Fibroblast of lung (primary cell): ENCODE data around the gene RAMAC. TPM values are rescaled to one million over a fixed set of nuclear protein-coding genes. Genes with fewer than 3 reads are reported as not detected.

ENCODE experiments used
- DNase-seq, 2 donors: peaks; one replicate each; pipeline versions ENCODE4 v3.0.0 to v3.0.0-alpha.2; 2010; ENCODE audit warnings: low read depth in 2 of 2
- H2AFZ ChIP-seq: 2 replicates; pipeline ENCODE4 v1.5.1; 2012; ENCODE audit warnings: low read length, control low read depth, inconsistent platforms
- H3K27ac ChIP-seq: 2 replicates; pipeline ENCODE4 v1.5.1; 2011; ENCODE audit warnings: low read length, control low read depth; ENCODE audit not compliant: insufficient read depth
- H3K27me3 ChIP-seq: 2 replicates; pipeline ENCODE4 v1.5.1; 2011; ENCODE audit warnings: mild to moderate bottlenecking, low read length; ENCODE audit not compliant: control insufficient read depth, insufficient read depth
- H3K36me3 ChIP-seq: 2 replicates; pipeline ENCODE4 v1.5.1; 2011; ENCODE audit warnings: low read length; ENCODE audit not compliant: control insufficient read depth, insufficient read depth
- H3K4me1 ChIP-seq: 2 replicates; pipeline ENCODE4 v1.5.1; 2011; ENCODE audit warnings: low read length; ENCODE audit not compliant: control insufficient read depth, insufficient read depth; ENCODE audit errors: extremely low read depth
- H3K4me2 ChIP-seq: 2 replicates; pipeline ENCODE4 v1.5.1; 2011; ENCODE audit warnings: low read length, control low read depth; ENCODE audit not compliant: insufficient read depth; ENCODE audit errors: extremely low read depth
- H3K4me3 ChIP-seq, 4 experiments: fragments of 200-600 bp in 1 of 4; sonication (generic) in 1 of 4; replicated peaks in 1 of 4; 2 replicates each; pipeline ENCODE4 v1.5.1; 2011 to 2016; ENCODE audit warnings: low read length in 4 of 4, low read depth in 3 of 4, mild to moderate bottlenecking in 3 of 4, control low read depth in 2 of 4, inconsistent platforms in 1 of 4, mixed read lengths in 1 of 4; ENCODE audit not compliant: insufficient read depth in 1 of 4; ENCODE audit errors: control extremely low read depth in 1 of 4
- H3K79me2 ChIP-seq: 2 replicates; pipeline ENCODE4 v1.5.1; 2012; ENCODE audit warnings: mild to moderate bottlenecking, low read length, inconsistent platforms; ENCODE audit not compliant: control insufficient read depth, insufficient read depth
- H3K9ac ChIP-seq: 2 replicates; pipeline ENCODE4 v1.5.1; 2011; ENCODE audit warnings: mild to moderate bottlenecking, low read length, control low read depth; ENCODE audit not compliant: insufficient read depth
- H3K9me3 ChIP-seq: 2 replicates; pipeline ENCODE4 v1.5.1; 2012; ENCODE audit warnings: low read depth, low read length; ENCODE audit not compliant: control insufficient read depth, insufficient read depth
- H4K20me1 ChIP-seq: 2 replicates; pipeline ENCODE4 v1.5.1; 2011; ENCODE audit warnings: low read length; ENCODE audit not compliant: control insufficient read depth, insufficient read depth; ENCODE audit errors: extremely low read depth
- EZH2 ChIP-seq: IDR thresholded peaks from 2 replicates; pipeline ENCODE4 v1.5.1; 2012; ENCODE audit warnings: low read length, control low read depth, mild to moderate bottlenecking; ENCODE audit errors: missing control alignments
- polyA plus RNA-seq, 2 donors: library from polyadenylated mRNA; depleted of rRNA in 1 of 2; stranded (reverse) in 1 of 2; unstranded in 1 of 2; fragments of >200 nt; gene quantifications; 2 replicates each; pipeline ENCODE4 v1.2.1, GENCODE V29; 2011 to 2012; ENCODE audit warnings: missing spikeins in 1 of 2
- total RNA-seq: library from RNA; depleted of rRNA; stranded (reverse); fragments of >200 nt; gene quantifications from 2 replicates; pipeline ENCODE4 v1.2.1, GENCODE V29; 2014
- TF ChIP-seq, protein P1 (sequence below), 2 donors: IDR thresholded peaks in 1 of 2; conservative IDR thresholded peaks in 1 of 2; 1 replicate in 1 of 2; 2 replicates in 1 of 2; pipeline ENCODE4 v1.5.1; 2011 to 2012; ENCODE audit warnings: low read length in 2 of 2, control low read depth in 1 of 2, inconsistent platforms in 1 of 2, low read depth in 1 of 2, mild to moderate bottlenecking in 1 of 2

RAMAC gene
- total and polyA plus RNA-seq, 2 donors (not counting 1 experiment from before 2014, with no cell fraction given) = 26.6 to 34.3 TPM

GRCh38 chr15:82950295-82950694, 35.7 kb upstream of the RAMAC start:
- DNase-seq = no peak
- Histone ChIP-seq H3K27me3 (peaks cover 3% of the 10 kb centered on the region), H4K20me1 (no peaks in the 10 kb centered on the region), H3K4me1 (no peaks in the 10 kb centered on the region), H2AFZ (no peak overlapping the region), H3K79me2 (no peaks in the 10 kb centered on the region), H3K9ac (no peak overlapping the region), H3K27ac (no peak overlapping the region), H3K36me3 (no peaks in the 10 kb centered on the region), H3K4me3 (no peak overlapping the region), H3K9me3 (no peaks in the 10 kb centered on the region), H3K4me2 (no peak overlapping the region)
- TF ChIP-seq, protein P1, sequence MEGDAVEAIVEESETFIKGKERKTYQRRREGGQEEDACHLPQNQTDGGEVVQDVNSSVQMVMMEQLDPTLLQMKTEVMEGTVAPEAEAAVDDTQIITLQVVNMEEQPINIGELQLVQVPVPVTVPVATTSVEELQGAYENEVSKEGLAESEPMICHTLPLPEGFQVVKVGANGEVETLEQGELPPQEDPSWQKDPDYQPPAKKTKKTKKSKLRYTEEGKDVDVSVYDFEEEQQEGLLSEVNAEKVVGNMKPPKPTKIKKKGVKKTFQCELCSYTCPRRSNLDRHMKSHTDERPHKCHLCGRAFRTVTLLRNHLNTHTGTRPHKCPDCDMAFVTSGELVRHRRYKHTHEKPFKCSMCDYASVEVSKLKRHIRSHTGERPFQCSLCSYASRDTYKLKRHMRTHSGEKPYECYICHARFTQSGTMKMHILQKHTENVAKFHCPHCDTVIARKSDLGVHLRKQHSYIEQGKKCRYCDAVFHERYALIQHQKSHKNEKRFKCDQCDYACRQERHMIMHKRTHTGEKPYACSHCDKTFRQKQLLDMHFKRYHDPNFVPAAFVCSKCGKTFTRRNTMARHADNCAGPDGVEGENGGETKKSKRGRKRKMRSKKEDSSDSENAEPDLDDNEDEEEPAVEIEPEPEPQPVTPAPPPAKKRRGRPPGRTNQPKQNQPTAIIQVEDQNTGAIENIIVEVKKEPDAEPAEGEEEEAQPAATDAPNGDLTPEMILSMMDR (conservative IDR thresholded peaks at IDR 0.05 in 1 of 2, IDR thresholded peaks at IDR 0.05 in 1 of 2; ENCODE audit: low read depth in 1 of 2, low read length in 2 of 2) = no peak
- TF ChIP-seq EZH2 = no peak

- no peaks in the 10 kb centered on the region for H3K79me2 ChIP-seq
- H3K4me1 ChIP-seq = no peaks in the 10 kb centered on the region
- H3K9ac ChIP-seq = no peak overlapping the region
- H3K9me3 ChIP-seq = no peaks in the 10 kb centered on the region
- no peak overlapping the region for H3K27ac ChIP-seq
- no peak overlapping the region for H3K4me2 ChIP-seq
- TF ChIP-seq, protein P1 (conservative IDR thresholded peaks at IDR 0.05 in 1 of 2, IDR thresholded peaks at IDR 0.05 in 1 of 2; ENCODE audit: low read depth in 1 of 2, low read length in 2 of 2) = no peak
- TF ChIP-seq EZH2 = no peak
- H2AFZ ChIP-seq = no peak overlapping the region
- H4K20me1 ChIP-seq = no peaks in the 10 kb centered on the region
- H3K36me3 ChIP-seq = no peaks in the 10 kb centered on the region
- H3K27me3 ChIP-seq = peaks cover 3% of the 10 kb centered on the region
- H3K4me3 ChIP-seq = no peak overlapping the region
- no peak for DNase-seq
Observed at GRCh38 chr15:82950746-82951370, 35.2 kb upstream of the RAMAC start.

DNA sequence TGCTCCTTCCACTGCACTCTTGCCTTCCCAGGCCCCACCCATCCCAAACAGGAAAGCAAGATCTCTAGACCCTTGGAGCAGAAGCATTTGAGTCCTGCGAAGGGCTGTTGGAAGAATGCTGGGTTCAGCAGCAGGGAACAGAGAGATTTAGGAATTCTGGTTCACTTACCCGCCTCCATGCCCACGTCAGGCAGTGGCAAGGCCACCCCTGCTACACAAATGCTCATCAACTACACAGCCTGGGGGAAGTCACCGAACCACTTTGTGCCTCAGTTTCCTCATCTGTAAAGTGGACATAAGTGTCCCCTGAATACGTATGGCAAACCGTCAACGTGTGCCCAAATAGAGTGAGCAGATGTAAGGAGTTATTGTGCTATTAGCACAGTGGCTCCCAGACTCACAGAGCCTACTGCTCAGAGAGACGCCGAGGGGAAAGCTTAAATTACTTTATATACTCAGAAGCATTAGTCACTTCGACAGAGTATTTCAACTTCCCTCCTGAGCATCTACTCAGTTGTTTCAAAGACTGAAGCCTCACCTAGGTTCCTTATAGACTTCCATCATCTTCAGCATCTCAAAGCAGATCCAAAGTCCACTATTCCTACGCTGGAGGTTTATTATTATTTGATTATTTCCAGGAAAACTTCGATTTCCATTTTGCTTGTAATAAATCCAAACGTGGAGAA, 34.4 kb upstream of the RAMAC start:
- DNase-seq = no peak
- H4K20me1 ChIP-seq = no peaks in the 10 kb centered on the region
- no peak overlapping the region for H3K9ac ChIP-seq
- no peaks in the 10 kb centered on the region for H3K79me2 ChIP-seq
- peaks cover 3% of the 10 kb centered on the region for H3K27me3 ChIP-seq
- no peaks in the 10 kb centered on the region for H3K9me3 ChIP-seq
- H2AFZ ChIP-seq = no peak overlapping the region
- peak overlapping the region in 2 of 4 experiments; percentile 26 to 43 for H3K4me3 ChIP-seq
- H3K36me3 ChIP-seq = no peaks in the 10 kb centered on the region
- peak overlapping the region; percentile 80 for H3K4me2 ChIP-seq
- H3K27ac ChIP-seq = no peak overlapping the region
- H3K4me1 ChIP-seq = no peaks in the 10 kb centered on the region
- no peak for TF ChIP-seq EZH2
- TF ChIP-seq, protein P1 (conservative IDR thresholded peaks at IDR 0.05 in 1 of 2, IDR thresholded peaks at IDR 0.05 in 1 of 2; ENCODE audit: low read depth in 1 of 2, low read length in 2 of 2) = no peak
